ENCODE results near the gene SPEN.
"Not testable (repeated sequence)": the region's sequence is repeated elsewhere in the genome, so short reads cannot be mapped to it uniquely, and the experiment has no call there.

Gene SPEN

GRCh38 chr1:15847100-15847892 lies at the start of gene SPEN:
Gene SPEN, plus strand, starts transcription at chr1:15847707. Its CDS starts 361 bp downstream, at chr1:15848068.
- DNase-seq (ENCODE audit: low read depth): peak; percentile 78

- peak; percentile 97 for DNase-seq (ENCODE audit: low read depth)
Observed at GRCh38 chr1:15799004-15799867, 48.3 kb upstream of the SPEN start.

GRCh38 chr1:15799928-15800835 lies 47.3 kb upstream of the SPEN start:
- no peak for DNase-seq (ENCODE audit: low read depth)

- no peak for DNase-seq (ENCODE audit: low read depth)
Observed at GRCh38 chr1:15802234-15802965, 45.1 kb upstream of the SPEN start.

GRCh38 chr1:15803380-15803779 lies 44.1 kb upstream of the SPEN start:
- no peak for DNase-seq (ENCODE audit: low read depth)

- no peak for DNase-seq (ENCODE audit: low read depth)
Observed at GRCh38 chr1:15804060-15804459, 43.4 kb upstream of the SPEN start.

GRCh38 chr1:15807121-15807520 lies 40.4 kb upstream of the SPEN start:
- no peak for DNase-seq (ENCODE audit: low read depth)

GRCh38 chr1:15807549-15807948 lies 40.0 kb upstream of the SPEN start, which contains the start of gene UQCRHL:
Gene UQCRHL, minus strand, starts transcription at chr1:15807649. Its CDS starts 0 bp downstream, at chr1:15807649.
- not testable (repeated sequence) for DNase-seq (ENCODE audit: low read depth)

GRCh38 chr1:15808955-15809354 lies 38.6 kb upstream of the SPEN start:
- no peak for DNase-seq (ENCODE audit: low read depth)

- DNase-seq (ENCODE audit: low read depth): no peak
Observed at GRCh38 chr1:15810073-15810472, 37.4 kb upstream of the SPEN start.

- no peak for DNase-seq (ENCODE audit: low read depth)
Observed at GRCh38 chr1:15816674-15817073, 30.8 kb upstream of the SPEN start.

- DNase-seq (ENCODE audit: low read depth): no peak
Observed at GRCh38 chr1:15820478-15820877, 27.0 kb upstream of the SPEN start.

- DNase-seq (ENCODE audit: low read depth): no peak
Observed at GRCh38 chr1:15825800-15826199, 21.7 kb upstream of the SPEN start.

GRCh38 chr1:15826810-15827507 lies 20.5 kb upstream of the SPEN start:
- DNase-seq (ENCODE audit: low read depth): no peak

GRCh38 chr1:15827567-15827966 lies 19.9 kb upstream of the SPEN start:
- DNase-seq (ENCODE audit: low read depth): not testable (repeated sequence)

- DNase-seq (ENCODE audit: low read depth): not testable (repeated sequence)
Observed at GRCh38 chr1:15828931-15829330, 18.6 kb upstream of the SPEN start.

- no peak for DNase-seq (ENCODE audit: low read depth)
Observed at GRCh38 chr1:15830258-15830657, 17.2 kb upstream of the SPEN start.

GRCh38 chr1:15833069-15833679 lies 14.3 kb upstream of the SPEN start:
- no peak for DNase-seq (ENCODE audit: low read depth)

- no peak for DNase-seq (ENCODE audit: low read depth)
Observed at GRCh38 chr1:15833842-15834405, 13.6 kb upstream of the SPEN start.

All from GM04503 (cell line).